A549 treated with GW870086 at 1 μM for 4 hours (cell line): ENCODE measurements around the gene CIZ1. TPM values are rescaled to one million over a fixed set of nuclear protein-coding genes. Genes with fewer than 3 reads are reported as not detected.

ENCODE experiments used
- total RNA-seq: library from RNA; stranded (reverse); fragments of 200-300 nt; extraction: Qiagen RNA extraction; gene quantifications from 5 replicates; pipeline ENCODE4 v1.2.3, GENCODE V29; 2022; ENCODE audit warnings: low read depth

The CIZ1 gene, protein sequence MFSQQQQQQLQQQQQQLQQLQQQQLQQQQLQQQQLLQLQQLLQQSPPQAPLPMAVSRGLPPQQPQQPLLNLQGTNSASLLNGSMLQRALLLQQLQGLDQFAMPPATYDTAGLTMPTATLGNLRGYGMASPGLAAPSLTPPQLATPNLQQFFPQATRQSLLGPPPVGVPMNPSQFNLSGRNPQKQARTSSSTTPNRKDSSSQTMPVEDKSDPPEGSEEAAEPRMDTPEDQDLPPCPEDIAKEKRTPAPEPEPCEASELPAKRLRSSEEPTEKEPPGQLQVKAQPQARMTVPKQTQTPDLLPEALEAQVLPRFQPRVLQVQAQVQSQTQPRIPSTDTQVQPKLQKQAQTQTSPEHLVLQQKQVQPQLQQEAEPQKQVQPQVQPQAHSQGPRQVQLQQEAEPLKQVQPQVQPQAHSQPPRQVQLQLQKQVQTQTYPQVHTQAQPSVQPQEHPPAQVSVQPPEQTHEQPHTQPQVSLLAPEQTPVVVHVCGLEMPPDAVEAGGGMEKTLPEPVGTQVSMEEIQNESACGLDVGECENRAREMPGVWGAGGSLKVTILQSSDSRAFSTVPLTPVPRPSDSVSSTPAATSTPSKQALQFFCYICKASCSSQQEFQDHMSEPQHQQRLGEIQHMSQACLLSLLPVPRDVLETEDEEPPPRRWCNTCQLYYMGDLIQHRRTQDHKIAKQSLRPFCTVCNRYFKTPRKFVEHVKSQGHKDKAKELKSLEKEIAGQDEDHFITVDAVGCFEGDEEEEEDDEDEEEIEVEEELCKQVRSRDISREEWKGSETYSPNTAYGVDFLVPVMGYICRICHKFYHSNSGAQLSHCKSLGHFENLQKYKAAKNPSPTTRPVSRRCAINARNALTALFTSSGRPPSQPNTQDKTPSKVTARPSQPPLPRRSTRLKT
- 69.8 to 91.7 TPM (median 80.7 TPM) in 5 replicates for total RNA-seq

DNA sequence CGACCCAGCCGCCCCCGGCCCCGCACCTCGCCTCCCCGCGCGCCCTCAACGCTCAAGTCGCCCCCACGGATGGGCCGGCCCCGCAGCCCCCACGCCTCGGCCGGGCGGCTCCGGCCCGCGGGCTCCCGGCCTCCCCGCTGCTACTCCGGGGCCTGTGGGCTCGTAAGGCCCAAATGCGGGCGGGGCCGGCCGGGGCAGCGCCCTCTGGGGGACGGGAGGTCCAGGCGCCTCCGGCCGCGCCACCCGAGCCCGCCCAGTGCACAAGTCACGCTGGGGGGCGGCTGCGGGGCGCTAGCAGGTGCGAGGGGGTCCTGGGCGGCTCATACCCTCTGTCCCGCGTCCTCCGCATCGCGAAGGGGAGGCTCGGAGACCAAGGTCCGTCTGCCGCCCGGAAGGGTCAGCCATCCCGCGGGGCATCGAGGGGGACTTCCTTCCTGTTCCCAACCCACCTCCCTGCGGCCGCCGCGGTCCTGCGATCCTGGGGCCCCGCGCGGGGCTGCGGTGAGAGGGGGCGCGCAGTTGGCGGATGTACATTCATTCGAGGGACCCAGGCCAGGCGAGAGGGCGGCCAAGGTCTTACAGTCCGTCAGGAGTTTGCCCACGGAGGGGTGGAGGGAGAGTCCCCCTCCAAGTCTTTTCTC lies at the start of gene CIZ1:
Gene CIZ1 (minus strand): TSS at position 167 of the 641 bp plus-strand sequence. CDS start 715 bp downstream, outside the sequence.

DNA sequence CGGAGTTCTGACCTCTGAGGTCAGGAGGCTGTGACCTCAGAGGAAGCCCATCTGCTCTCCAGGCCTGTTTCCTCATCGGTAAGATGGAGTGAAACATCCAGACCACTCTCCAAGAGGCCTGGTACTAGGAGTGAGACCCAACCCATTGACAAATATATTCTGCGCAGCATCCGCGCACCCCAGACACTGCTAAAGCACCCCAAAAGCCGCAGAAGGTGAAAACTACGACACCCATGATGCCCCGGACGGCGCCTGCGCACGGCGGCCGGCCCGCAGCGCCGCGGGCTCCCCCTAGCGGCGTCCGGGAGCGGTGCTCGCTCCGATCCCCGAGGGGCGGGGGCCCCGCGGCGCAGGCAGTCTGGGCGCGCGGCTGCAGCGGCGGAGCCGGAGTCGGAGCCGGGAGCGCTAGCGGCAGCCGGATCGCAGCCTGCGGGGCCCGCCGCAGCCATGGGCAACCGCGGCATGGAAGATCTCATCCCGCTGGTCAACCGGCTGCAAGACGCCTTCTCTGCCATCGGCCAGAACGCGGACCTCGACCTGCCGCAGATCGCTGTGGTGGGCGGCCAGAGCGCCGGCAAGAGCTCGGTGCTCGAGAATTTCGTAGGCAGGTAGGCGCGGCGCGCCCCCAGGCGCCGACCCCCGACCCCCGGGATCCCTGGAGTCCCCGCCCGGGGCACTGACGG lies 11.8 kb upstream of the CIZ1 start, which contains the start of gene DNM1:
Gene DNM1 (plus strand): TSS at position 356 of the 683 bp plus-strand sequence. CDS start 92 bp downstream, at position 448.

DNA sequence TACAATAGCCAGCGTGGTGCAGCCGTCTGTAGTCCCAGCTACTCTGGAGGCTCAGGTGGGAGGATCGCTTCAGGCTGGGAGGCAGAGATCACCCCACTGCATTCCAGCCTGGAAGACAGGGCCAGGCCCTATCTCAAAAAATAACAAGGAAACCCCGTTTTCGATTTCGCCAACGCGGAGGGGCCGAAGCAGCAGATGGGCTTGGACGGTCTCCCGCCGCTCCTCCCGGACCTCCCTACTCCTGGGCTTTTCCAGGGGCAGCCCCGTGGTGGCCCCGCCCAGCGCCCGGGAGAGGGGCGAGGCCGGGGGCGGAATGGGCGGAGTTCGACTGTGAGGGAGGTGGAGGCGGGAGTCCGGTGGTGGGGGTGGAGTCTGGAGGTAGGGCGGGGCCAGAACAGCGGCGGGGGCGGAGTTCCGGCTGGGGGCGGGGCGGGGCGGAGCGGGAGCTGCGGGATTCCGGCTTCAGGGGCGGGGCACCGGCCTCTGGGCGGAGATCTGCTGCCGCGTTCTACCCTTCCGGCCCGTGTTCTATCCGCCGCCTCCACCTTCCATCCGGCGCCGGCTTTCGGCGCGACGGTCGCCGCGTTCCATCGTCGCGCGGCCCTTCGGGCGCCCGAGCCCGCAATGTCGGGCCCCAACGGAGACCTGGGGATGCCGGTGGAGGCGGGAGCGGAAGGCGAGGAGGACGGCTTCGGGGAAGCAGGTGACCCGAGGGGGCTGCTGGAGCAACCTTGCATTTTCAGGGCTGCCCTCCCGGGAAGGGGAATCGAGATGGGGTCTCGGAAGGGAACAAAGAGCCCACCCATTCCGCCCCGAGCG lies 31.4 kb downstream of the CIZ1 start, which contains the start of gene BBLN:
Gene BBLN (plus strand): TSS at position 482 of the 819 bp plus-strand sequence. CDS start 143 bp downstream, at position 625.

DNA sequence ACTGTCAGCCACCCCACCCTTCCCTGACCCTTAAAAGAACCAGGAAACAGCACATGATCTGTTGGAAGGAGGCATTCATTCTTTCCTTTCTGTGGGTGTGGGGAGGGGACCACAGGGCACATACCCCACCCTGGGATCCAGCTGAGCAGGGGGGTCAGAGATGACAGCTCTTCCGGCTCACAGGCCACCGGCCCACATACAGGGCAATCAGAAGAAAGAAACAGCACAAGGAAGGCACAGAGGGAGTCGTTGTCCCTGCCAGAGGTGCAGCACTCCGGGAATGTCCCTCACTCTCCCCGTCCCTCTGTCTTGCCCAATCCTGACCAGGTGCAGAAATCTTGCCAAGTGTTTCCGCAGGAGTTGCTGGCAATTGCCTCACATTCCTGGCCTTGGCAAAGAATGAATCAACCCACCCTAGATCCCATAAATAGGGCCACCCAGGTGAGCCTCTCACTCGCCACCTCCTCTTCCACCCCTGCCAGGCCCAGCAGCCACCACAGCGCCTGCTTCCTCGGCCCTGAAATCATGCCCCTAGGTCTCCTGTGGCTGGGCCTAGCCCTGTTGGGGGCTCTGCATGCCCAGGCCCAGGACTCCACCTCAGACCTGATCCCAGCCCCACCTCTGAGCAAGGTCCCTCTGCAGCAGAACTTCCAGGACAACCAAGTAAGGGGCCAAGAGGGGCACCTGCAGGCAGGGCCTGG lies 42.2 kb downstream of the CIZ1 start, which contains the start of gene LCN2:
Gene LCN2 (plus strand): TSS at position 453 of the 701 bp plus-strand sequence. CDS start 73 bp downstream, at position 526.

DNA sequence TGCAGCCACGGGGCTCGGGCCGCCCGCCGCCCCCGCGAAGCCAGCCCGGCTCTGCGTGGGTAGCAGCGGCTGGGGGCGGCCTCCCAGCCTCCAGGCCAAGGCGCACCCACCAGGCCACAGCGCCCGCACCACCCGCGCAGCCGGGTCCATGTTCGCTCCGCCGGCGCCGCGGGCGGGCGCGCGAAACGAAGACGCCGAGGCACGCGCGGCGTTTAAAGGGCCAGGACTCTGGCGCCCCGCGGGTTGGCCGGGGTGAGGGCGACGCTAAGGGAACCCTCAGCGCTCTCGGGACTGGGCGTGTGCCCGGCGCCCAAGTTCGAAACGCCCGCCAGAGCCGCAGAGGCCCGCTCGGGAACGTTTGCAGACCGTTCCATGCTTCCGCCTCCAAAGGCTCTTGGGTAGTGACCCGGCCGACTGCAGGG lies 63.8 kb downstream of the CIZ1 start, which contains the start of gene PTGES2:
Gene PTGES2 (minus strand): TSS at position 162 of the 422 bp plus-strand sequence. CDS start 12 bp downstream, at position 150.

Other genes with a start within 250 kb of the CIZ1 start
- 45.8 to 67.1 TPM (median 58.6 TPM) in 5 replicates for gene EEIG1, start 210.6 kb downstream of the CIZ1 start, total RNA-seq
- 4.5 to 6.9 TPM (median 6.4 TPM) in 5 replicates for gene NAIF1, start 124.3 kb downstream of the CIZ1 start, total RNA-seq
- 7.2 to 8.7 TPM (median 8.0 TPM) in 5 replicates for gene SLC25A25, start 123.3 kb downstream of the CIZ1 start, total RNA-seq
- gene PTGES2, start 63.8 kb downstream of the CIZ1 start, total RNA-seq = 67.6 to 98.4 TPM (median 91.8 TPM) in 5 replicates
- gene LCN2, start 42.1 kb downstream of the CIZ1 start, total RNA-seq = 2.4 to 6.8 TPM (median 3.2 TPM) in 5 replicates
- gene BBLN, start 31.3 kb downstream of the CIZ1 start, total RNA-seq = 48.4 to 68.9 TPM (median 61.7 TPM) in 5 replicates
- 80.7 to 101 TPM (median 88.4 TPM) in 5 replicates for gene DNM1, start 11.8 kb upstream of the CIZ1 start, total RNA-seq
- 37.3 to 51.1 TPM (median 46.7 TPM) in 5 replicates for gene GOLGA2, start 84.4 kb upstream of the CIZ1 start, total RNA-seq
- gene SWI5, start 84.7 kb upstream of the CIZ1 start, total RNA-seq = 42.0 to 55.1 TPM (median 43.8 TPM) in 5 replicates
- 38.1 to 56.2 TPM (median 47.7 TPM) in 5 replicates for gene TRUB2, start 130.9 kb upstream of the CIZ1 start, total RNA-seq
- 50.4 to 59.1 TPM (median 55.9 TPM) in 5 replicates for gene COQ4, start 131.3 kb upstream of the CIZ1 start, total RNA-seq
- 36.3 to 50.5 TPM (median 46.0 TPM) in 5 replicates for gene SLC27A4, start 149.0 kb upstream of the CIZ1 start, total RNA-seq
- gene URM1, start 179.8 kb upstream of the CIZ1 start, total RNA-seq = 67.0 to 85.2 TPM (median 83.9 TPM) in 5 replicates
- gene CERCAM, start 229.3 kb upstream of the CIZ1 start, total RNA-seq = 32.5 to 38.6 TPM (median 34.2 TPM) in 5 replicates